Keratinocyte (primary cell): ENCODE data around the gene LMO7.

Experiments used
- EZH2 ChIP-seq: IDR thresholded peaks from one replicate; pipeline ENCODE4 v1.6.1; 2012; ENCODE audit warnings: inconsistent platforms, mild to moderate bottlenecking, low read length, moderate library complexity
- TF ChIP-seq, protein P1 (sequence below), 3 experiments: IDR thresholded peaks in 1 of 3; conservative IDR thresholded peaks in 1 of 3; optimal IDR thresholded peaks in 1 of 3; 2 replicates in 2 of 3; 3 replicates in 1 of 3; pipeline versions ENCODE3 to v1.5.1; 2011; ENCODE audit warnings: low read length in 3 of 3, mild to moderate bottlenecking in 3 of 3, moderate library complexity in 2 of 3, control low read depth in 1 of 3, inconsistent platforms in 1 of 3; ENCODE audit not compliant: insufficient read depth in 2 of 3; ENCODE audit errors: extremely low read depth in 1 of 3

DNA sequence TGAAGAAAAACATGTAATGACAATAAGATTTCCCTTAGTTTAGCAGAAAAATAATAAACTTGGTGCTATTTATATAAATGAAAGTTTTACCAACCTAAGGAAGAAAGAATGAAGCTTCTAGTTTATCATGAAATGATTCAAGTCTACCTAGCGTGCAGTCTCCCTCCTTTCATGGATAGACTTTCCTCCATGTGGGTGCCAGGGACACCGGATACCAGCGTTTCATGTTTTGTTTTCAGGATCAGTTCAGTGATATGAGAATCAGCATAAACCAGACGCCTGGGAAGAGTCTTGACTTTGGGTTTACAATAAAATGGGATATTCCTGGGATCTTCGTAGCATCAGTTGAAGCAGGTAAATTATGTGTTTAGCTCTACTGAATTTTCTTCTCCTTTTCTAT, 196.7 kb downstream of the LMO7 start:
- TF ChIP-seq, protein P1, sequence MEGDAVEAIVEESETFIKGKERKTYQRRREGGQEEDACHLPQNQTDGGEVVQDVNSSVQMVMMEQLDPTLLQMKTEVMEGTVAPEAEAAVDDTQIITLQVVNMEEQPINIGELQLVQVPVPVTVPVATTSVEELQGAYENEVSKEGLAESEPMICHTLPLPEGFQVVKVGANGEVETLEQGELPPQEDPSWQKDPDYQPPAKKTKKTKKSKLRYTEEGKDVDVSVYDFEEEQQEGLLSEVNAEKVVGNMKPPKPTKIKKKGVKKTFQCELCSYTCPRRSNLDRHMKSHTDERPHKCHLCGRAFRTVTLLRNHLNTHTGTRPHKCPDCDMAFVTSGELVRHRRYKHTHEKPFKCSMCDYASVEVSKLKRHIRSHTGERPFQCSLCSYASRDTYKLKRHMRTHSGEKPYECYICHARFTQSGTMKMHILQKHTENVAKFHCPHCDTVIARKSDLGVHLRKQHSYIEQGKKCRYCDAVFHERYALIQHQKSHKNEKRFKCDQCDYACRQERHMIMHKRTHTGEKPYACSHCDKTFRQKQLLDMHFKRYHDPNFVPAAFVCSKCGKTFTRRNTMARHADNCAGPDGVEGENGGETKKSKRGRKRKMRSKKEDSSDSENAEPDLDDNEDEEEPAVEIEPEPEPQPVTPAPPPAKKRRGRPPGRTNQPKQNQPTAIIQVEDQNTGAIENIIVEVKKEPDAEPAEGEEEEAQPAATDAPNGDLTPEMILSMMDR (optimal IDR thresholded peaks at IDR 0.05 in 1 of 3, IDR thresholded peaks at IDR 0.05 in 1 of 3, conservative IDR thresholded peaks at IDR 0.05 in 1 of 3; ENCODE audit: extremely low read depth in 1 of 3, insufficient read depth in 2 of 3, low read length in 3 of 3): no peak
- TF ChIP-seq EZH2: no peak
